Measurements from ENCODE around the gene ZNF729. TPM values are rescaled to one million over a fixed set of nuclear protein-coding genes. Genes with fewer than 3 reads are reported as not detected.
"Not testable (repeated sequence)": the region's sequence is repeated elsewhere in the genome, so short reads cannot be mapped to it uniquely, and the experiment has no call there.

Gene ZNF729
- total and polyA plus RNA-seq, 3 donors from 2014 or later: 1.0 to 6.2 (median 4.3) TPM

- WGBS, 2 donors: 2 to 11% methylated on average over 7 to 10 of the region's 37 CpGs
- DNase-seq: no peak
Measured at GRCh38 chr19:22261596-22261995, 24.6 kb upstream of the ZNF729 start.

GRCh38 chr19:22263121-22263520, 23.1 kb upstream of the ZNF729 start:
- Histone ChIP-seq H3K27me3 (no peaks in the 10 kb centered on the region), H3K36me3 (ENCODE audit: low read depth, missing control alignments) (no peaks in the 10 kb centered on the region), H3K4me3 (no peak overlapping the region), H3K27ac (no peak overlapping the region), H3K9me3 (no peaks in the 10 kb centered on the region), H3K4me1 (no peaks in the 10 kb centered on the region)
- TF ChIP-seq POLR2A (IDR thresholded peaks at IDR 0.05) (no peak), CTCF (IDR thresholded peaks at IDR 0.05) (no peak)
- no peak for DNase-seq
- 83 to 86% methylated on average over 5 of the region's 5 CpGs for WGBS, 2 donors
- intact Hi-C loops (cut with DNase I; ENCODE audit: low total_unique reads): no loop called here

More at GRCh38 chr19:22261596-22261995, 24.6 kb upstream of the ZNF729 start:
- no peaks in the 10 kb centered on the region for H3K27me3 ChIP-seq
- no peaks in the 10 kb centered on the region for H3K4me1 ChIP-seq
- no peaks in the 10 kb centered on the region for H3K9me3 ChIP-seq
- TF ChIP-seq POLR2A (IDR thresholded peaks at IDR 0.05) (no peak), CTCF (IDR thresholded peaks at IDR 0.05) (no peak)
- H3K27ac ChIP-seq: no peak overlapping the region
- intact Hi-C loops (cut with DNase I; ENCODE audit: low total_unique reads): no loop called here
- no peaks in the 10 kb centered on the region for H3K36me3 ChIP-seq (ENCODE audit: low read depth, missing control alignments)
- peak overlapping the region; percentile 26 to 29 for H3K4me3 ChIP-seq

GRCh38 chr19:22321554-22321953, 35.3 kb downstream of the ZNF729 start:
- H3K27me3 ChIP-seq; H3K27ac ChIP-seq; intact Hi-C loops (cut with DNase I; ENCODE audit: low total_unique reads); H3K36me3 ChIP-seq (ENCODE audit: low read depth, missing control alignments); H3K4me3 ChIP-seq; H3K9me3 ChIP-seq; H3K4me1 ChIP-seq; DNase-seq: not testable (repeated sequence)
- 88 to 89% methylated on average over 15 to 27 of the region's 27 CpGs for WGBS, 2 donors

GRCh38 chr19:22326219-22326618, 40.0 kb downstream of the ZNF729 start:
- no peaks in the 10 kb centered on the region for H3K27me3 ChIP-seq
- no peaks in the 10 kb centered on the region for H3K4me1 ChIP-seq
- H3K27ac ChIP-seq: no peak overlapping the region
- no peak for TF ChIP-seq POLR2A (IDR thresholded peaks at IDR 0.05)
- no peak for TF ChIP-seq CTCF (IDR thresholded peaks at IDR 0.05)
- H3K9me3 ChIP-seq: no peaks in the 10 kb centered on the region
- no peaks in the 10 kb centered on the region for H3K36me3 ChIP-seq (ENCODE audit: low read depth, missing control alignments)
- H3K4me3 ChIP-seq: no peak overlapping the region
- 78 to 84% methylated on average over 4 of the region's 4 CpGs for WGBS, 2 donors
- DNase-seq: no peak
- intact Hi-C loops (cut with DNase I; ENCODE audit: low total_unique reads): no loop called here

GRCh38 chr19:22327321-22327720, 41.1 kb downstream of the ZNF729 start:
- H3K36me3 ChIP-seq (ENCODE audit: low read depth, missing control alignments): no peaks in the 10 kb centered on the region
- H3K27ac ChIP-seq: no peak overlapping the region
- no peak overlapping the region for H3K4me3 ChIP-seq
- TF ChIP-seq POLR2A (IDR thresholded peaks at IDR 0.05): no peak
- no peak for TF ChIP-seq CTCF (IDR thresholded peaks at IDR 0.05)
- WGBS, 2 donors: 76 to 92% methylated on average over 3 of the region's 3 CpGs
- intact Hi-C loops (cut with DNase I; ENCODE audit: low total_unique reads): no loop called here
- no peaks in the 10 kb centered on the region for H3K4me1 ChIP-seq
- DNase-seq: no peak
- no peaks in the 10 kb centered on the region for H3K9me3 ChIP-seq
- no peaks in the 10 kb centered on the region for H3K27me3 ChIP-seq

All from testis (tissue), 3 donors.